ENCODE measurements around the gene RASGEF1C.
"Not testable (repeated sequence)": the region's sequence is repeated elsewhere in the genome, so short reads cannot be mapped to it uniquely, and the experiment has no call there.

The RASGEF1C gene

DNA sequence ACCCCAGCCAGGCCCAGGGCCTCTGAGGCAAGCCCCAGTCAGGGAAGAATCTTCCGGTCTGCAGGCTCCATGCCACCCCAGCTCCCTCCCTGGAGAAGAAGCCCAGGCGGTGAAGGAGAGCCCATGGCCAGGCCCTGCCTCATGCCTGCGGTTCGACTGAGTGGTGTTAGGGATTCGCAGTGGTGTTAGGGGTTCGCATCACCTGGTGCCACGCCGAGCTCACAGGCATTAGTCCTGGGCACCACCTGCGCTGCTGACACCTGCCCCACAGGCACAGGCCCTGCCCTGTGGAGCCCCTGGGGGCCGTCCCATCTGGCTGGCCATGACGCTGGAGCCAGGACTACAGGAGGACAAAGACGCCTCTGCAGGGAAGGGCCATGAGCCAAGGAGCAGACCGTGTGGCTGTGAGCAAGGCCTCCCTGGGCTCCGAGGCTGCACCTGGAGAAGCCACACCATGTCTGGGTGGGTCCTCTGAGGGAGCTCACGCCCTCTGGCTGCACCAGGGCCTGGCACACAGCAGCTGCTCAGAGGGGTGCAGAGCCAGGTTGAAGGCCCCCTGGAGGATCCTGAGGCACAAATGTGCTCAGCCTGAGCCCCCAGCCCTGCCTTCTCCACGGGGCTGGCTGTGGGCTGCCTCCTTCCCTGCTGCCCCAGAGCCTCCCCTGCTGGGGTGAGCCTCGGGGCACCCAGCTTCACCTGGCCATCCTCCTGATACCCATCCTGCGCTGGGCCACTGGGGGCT lies 109.8 kb downstream of the RASGEF1C start:
- DNase-seq = no peak

GRCh38 chr5:180098526-180098925 lies 110.5 kb downstream of the RASGEF1C start:
- no peak for DNase-seq

- no peak for DNase-seq
Measured at GRCh38 chr5:180097926-180098325, 111.1 kb downstream of the RASGEF1C start.

DNA sequence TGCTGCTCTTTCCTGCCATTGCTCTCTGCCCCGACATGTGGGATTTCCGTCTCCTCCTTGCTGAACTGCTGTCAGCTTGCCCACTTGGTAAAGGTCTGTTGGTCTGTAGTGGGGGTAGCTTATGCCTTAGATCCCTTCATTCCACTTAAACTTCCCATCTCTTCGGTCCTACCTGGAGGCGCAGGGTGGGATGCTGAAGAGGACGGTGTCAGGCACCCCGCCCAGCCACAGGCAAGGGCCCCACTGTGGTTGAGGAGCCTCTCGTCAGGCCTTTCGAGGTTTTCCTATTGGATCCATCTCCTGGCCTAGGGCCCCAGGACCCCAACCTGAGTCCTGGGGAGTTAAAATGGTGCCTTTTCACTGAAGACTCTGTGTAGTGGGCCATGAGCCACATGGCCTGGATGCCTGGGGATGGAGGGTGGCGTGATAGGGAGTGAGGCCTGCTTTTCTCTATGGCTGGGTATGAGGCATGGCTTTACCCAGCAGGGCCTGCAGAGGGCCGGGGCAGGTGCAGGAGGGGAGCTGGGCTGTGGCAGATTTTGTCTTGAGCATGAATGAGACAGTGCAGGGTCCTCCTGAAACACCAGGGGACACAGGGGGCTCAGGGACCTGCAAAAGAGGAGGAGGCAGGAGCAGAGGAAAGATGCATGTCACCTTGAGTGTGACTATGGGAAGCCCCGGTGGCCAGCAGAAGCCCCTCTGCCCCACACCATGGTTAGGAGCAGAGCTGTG lies 111.7 kb downstream of the RASGEF1C start:
- no peak for DNase-seq

DNA sequence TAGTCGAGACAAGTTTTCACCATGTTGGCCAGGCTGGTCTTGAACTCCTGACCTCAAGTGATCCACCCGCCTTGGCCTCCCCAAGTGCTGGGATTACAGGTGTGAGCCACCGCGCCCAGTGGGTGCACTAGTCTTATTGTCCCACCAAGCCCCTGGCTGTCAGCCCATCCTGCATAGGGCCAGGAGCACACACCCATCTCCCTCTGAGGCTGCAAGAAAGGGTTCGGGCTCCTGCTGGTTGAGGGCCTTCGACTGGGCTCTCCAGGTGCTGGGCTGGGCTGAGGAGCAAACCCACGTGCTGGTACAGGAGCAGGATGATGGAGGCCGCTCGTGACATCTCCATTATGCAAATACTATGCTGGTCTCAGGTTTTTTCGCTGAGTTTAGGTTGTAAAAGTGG lies 112.4 kb downstream of the RASGEF1C start:
- no peak for DNase-seq

- no peak for DNase-seq
Measured at GRCh38 chr5:180095545-180095944, 113.5 kb downstream of the RASGEF1C start.

- DNase-seq = no peak
Measured at GRCh38 chr5:180093651-180094382, 115.2 kb downstream of the RASGEF1C start.

GRCh38 chr5:180093241-180093640 lies 115.8 kb downstream of the RASGEF1C start:
- no peak for DNase-seq

GRCh38 chr5:180090769-180091546 lies 118.1 kb downstream of the RASGEF1C start:
- DNase-seq = peak; percentile 2

- no peak for DNase-seq
Measured at GRCh38 chr5:180090098-180090768, 118.8 kb downstream of the RASGEF1C start.

DNA sequence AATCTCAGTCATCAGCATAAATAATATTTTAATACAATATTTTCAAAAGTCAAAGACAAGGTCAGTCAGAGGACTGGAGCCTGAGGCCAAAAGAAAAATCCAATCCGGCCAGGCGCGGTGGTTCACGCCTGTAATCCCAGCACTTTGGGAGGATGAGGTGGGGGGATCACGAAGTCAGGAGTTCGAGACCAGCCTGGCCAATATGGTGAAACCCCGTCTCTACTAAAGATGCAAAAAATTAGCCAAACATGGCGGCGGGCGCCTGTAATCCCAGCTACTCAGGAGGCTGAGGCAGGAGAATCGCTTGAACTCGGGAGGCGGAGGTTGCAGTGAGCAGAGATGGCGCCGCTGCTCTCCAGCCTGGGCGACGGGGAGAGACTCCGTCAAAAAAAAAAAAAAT lies 119.4 kb downstream of the RASGEF1C start:
- DNase-seq = not testable (repeated sequence)

DNA sequence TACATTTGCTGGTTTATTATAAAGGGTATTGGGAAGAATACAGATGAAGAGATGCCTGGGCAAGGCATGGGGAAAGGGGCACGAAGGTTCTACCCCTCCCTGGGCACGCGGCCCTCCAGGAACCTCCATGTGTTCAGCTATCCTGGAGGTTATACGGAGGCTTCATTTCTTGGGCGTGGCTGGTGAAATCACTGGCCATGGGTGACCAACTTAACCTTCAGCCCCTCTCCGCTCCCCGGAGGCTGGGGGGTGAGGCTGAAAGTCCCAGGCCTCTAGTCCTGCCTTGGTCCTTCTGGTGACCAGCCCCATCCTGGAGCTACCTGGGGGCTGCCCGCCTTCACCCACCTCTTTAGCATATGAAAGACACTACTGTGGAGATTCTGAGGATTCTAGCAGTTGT lies 120.5 kb downstream of the RASGEF1C start:
- DNase-seq = no peak

GRCh38 chr5:180086816-180087399 lies 122.1 kb downstream of the RASGEF1C start:
- DNase-seq = no peak

- no peak for DNase-seq
Measured at GRCh38 chr5:180085837-180086236, 123.2 kb downstream of the RASGEF1C start.

DNA sequence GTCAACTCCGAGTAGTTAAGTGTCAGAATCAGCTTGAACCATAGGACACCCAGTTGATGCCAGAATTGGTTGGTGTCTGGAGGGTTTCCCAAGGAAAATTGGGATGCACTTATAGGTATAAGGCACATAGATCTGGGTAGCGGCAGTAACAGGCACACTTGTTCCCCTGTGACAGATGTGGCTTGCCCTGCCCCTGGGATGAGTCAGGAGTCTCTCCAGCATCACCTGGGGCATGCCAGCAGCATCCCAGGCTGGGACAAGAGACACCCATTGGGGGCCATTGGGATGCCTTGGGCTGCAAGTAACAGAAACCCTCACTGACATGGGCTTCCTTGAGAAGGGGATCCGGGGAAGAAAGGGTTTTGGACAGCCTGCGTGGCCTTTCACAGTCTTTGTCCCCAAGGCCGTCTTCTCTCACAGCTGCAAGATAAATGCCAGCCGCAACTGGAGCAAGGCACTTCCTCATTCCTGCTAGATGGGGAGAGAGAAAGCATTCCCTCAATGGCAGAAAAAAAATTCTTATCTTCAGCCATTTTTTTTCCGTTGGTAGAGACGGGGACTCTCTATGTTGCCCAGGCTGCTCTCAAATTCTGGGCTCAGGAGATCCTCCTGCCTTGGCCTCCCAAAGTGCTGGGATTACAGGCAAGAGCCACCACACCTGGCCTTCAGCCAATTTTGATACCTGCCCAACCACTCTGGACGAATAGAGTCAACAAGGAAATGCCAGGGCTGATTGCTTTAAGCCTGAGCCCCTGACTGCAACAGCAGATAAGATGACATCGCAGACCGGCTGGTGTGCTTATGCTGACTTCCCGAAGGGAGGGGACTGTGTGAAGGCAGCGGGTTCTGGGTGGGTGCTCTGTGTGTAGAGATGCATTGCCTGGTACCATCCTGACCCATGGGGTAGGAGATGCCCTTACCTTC lies 124.1 kb downstream of the RASGEF1C start:
- DNase-seq = peak; percentile 66

- DNase-seq = no peak
Measured at GRCh38 chr5:180083529-180084060, 125.4 kb downstream of the RASGEF1C start.

DNA sequence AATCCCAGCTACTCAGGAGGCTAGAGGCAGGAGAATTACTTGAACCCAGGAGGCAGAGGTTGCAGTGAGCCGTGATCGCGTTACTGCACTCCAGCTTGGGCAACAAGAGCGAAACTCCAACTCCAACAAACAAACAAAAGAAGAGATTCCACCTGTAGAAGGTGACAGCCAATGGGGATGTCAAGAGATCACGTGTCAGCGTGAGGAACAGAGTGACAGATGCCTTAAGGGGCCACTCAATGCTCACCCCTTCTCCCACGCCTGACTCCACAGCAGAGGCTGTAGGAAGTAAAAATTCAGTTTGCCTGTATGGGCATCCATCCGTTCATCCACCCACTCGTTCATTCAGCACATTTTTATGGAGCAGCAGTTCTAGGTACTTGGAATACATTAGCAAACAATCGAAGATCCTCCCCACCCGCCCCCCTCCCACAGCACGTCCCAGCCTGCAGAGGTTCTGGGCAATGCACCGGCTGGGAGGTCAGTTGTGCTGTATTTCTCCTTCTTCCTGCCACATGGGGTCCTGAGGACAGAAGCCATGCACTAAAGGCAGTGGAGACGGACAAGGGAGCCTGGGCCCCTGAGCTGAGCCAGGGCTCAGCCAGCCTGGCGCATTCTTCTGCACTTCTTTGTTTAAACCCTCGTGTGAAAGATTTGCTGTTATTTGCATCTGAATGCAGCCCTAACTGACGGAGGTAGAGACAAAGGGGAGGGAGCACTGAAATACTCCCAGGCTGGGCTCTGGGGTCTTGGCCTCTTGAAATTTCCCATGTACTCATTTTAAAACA lies 126.2 kb downstream of the RASGEF1C start:
- no peak for DNase-seq

GRCh38 chr5:180081481-180081880 lies 127.5 kb downstream of the RASGEF1C start:
- DNase-seq = no peak

DNA sequence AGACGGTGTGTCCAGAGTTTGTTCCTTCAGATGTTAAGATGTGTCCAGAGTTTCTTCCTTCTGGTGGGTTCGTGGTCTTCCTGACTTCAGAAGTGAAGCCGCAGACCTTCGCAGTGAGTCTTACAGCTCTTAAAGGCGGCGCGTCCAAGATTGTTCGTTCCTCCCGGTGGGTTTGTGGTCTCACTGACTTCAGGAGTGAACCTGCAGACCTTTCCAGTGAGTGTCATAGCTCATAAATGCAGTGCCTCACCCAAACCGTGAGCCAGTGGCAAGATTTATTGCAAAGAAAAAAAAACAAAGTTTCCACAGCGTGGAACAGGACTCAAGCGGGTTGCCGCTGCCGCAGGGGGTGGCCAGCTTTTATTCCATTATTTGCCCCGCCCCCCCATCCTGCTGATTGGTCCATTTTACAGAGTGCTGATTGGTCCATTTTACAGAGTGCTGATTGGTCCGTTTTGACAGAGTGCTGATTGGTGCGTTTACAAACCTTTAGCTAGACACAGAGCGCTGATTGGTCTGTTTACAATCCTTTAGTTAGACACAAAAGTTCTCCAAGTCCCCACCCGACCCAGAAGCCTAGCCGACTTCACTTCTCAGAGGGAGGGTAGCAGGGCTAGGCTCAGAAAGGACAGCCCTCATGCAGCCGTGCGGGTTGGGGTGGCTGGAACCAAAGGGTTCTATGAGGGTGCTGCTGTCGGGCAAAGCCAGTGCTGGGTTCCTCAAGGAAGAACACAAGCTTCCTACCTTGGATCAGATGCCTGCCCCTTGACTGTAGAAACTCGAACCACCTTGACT lies 128.3 kb downstream of the RASGEF1C start:
- no peak for DNase-seq
